Fibroblast of gingiva (primary cell): ENCODE measurements around the gene TBC1D21.

Experiments used
- DNase-seq: peaks from one replicate; pipeline ENCODE4 v3.0.0-alpha.2; 2011; ENCODE audit warnings: low read depth

TBC1D21 gene

GRCh38 chr15:73889053-73889761 is 15.8 kb downstream of the TBC1D21 start:
- no peak for DNase-seq

GRCh38 chr15:73889762-73890124 is 16.4 kb downstream of the TBC1D21 start:
- no peak for DNase-seq

- DNase-seq, result no peak
Measured at GRCh38 chr15:73891328-73892315, 18.3 kb downstream of the TBC1D21 start.

- DNase-seq, result no peak
Measured at GRCh38 chr15:73892446-73893226, 19.3 kb downstream of the TBC1D21 start.

- DNase-seq, result no peak
Measured at GRCh38 chr15:73894133-73894814, 20.9 kb downstream of the TBC1D21 start.

- DNase-seq, result peak; percentile 77
Measured at GRCh38 chr15:73897441-73898261, 24.3 kb downstream of the TBC1D21 start.

GRCh38 chr15:73899197-73900094 is 26.1 kb downstream of the TBC1D21 start:
- peak; percentile 39 for DNase-seq

GRCh38 chr15:73900095-73900712 is 26.8 kb downstream of the TBC1D21 start:
- DNase-seq, result peak; percentile 77

GRCh38 chr15:73901126-73901810 is 27.9 kb downstream of the TBC1D21 start:
- DNase-seq, result no peak

- no peak for DNase-seq
Measured at GRCh38 chr15:73902121-73903020, 29.0 kb downstream of the TBC1D21 start.

- DNase-seq, result no peak
Measured at GRCh38 chr15:73904026-73904815, 30.9 kb downstream of the TBC1D21 start.

- DNase-seq, result no peak
Measured at GRCh38 chr15:73905225-73905827, 32.0 kb downstream of the TBC1D21 start.

GRCh38 chr15:73906346-73907034 is 33.1 kb downstream of the TBC1D21 start:
- DNase-seq, result peak; percentile 29

- no peak for DNase-seq
Measured at GRCh38 chr15:73907035-73907408, 33.7 kb downstream of the TBC1D21 start.

- DNase-seq, result peak; percentile 60
Measured at GRCh38 chr15:73908030-73908821, 34.9 kb downstream of the TBC1D21 start.
